Activated CD8-positive, alpha-beta memory T cell treated with anti-CD3 and anti-CD28 coated beads for 36 hours (primary cell): ENCODE data around the gene PRICKLE4. TPM values are rescaled to one million over a fixed set of nuclear protein-coding genes. Genes with fewer than 3 reads are reported as not detected.

Source experiments
- CTCF ChIA-PET: fragments of 350-600 bp; sonication (Branson Sonifier 250); formaldehyde crosslinking; loops from one replicate; lab custom pipeline; 2021; ENCODE audit warnings: antibody characterized with exemption; lab: Charles Lee
- POLR2A ChIA-PET: fragments of 350-600 bp; sonication (Branson Sonifier 250); formaldehyde crosslinking; loops from one replicate; lab custom pipeline; 2021; ENCODE audit warnings: antibody characterized with exemption; lab: Charles Lee
- total RNA-seq, 2 experiments: library from RNA; stranded (reverse); gene quantifications; one replicate each; pipeline ENCODE4 v1.2.3, GENCODE V29; 2021

Gene PRICKLE4
- total RNA-seq, 2 experiments from 2014 or later = not detected

DNA sequence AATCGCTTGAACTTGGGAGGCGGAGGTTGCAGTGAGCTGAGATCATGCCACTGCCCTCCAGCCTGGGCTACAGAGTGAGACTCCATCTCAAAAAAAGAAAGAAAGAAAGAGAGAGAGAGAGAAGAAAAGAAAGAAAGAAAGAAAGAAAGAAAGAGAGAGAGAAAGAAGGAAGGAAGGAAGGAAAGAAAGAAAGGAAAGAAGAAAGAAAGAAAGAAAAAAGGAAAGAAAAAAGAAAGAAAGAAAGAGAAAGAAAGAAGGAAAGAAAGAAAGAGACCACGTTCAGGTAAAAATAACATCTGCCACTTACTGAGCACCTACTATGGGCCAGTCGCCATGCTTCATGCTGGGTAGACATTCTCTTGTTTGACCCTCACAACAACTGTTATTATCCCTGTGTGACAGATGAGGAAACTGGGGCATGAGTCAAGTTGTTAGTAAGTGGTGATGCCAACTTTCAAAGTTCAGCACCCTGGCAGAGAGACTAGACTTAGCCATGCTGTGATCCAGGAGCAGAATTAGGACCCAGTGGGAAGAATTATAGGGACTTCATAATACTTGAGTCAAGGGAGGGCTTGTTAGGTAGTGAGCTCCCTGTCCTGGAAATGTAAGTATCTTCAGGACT is 14.4 kb upstream of the PRICKLE4 start:
- CTCF ChIA-PET = interaction anchor here (0.6 kb wide), 1 partner anchor 144 kb away, joined by 3 read pairs; no protein-coding TSS in a partner anchor
- POLR2A ChIA-PET = interaction anchor here (0.6 kb wide), 1 partner anchor 22 kb away, joined by 3 read pairs; no protein-coding TSS in a partner anchor

DNA sequence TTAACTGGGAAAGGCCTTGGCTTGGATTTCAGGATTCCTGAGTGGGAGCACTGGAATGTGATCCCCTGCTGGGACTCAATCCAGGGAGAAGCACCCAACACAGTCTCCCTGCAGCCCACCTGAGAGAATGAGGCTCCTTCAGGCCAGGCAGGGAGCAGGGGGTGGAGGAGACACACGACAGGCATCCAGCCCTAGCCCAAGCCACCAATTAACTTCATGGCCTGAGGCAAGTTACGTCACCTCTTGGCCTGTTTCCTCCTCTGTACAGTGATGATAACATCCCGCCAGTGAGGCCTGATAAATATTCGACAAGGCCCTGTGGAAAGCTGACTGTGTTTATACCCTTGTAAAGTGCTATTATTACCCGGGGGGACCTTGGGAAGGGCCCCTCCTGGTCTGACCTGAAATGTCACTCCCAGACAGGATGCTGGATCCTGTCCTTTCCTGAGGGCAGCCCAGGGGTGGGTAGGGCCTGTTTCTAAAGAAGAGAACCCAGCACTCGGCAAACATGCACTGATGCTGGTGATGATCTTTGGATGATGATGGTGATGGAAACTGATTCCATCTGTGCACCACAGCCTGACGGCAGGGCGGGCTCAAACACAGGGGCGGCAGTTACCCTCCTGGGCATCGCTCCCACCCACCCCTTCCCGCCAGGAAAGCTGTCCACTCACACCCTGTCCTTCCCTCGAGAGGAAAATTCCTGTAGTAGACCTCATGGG is 13.3 kb upstream of the PRICKLE4 start:
- CTCF ChIA-PET = interaction anchor here (0.6 kb wide), 1 partner anchor 15 kb away, joined by 4 read pairs; no protein-coding TSS in a partner anchor

DNA sequence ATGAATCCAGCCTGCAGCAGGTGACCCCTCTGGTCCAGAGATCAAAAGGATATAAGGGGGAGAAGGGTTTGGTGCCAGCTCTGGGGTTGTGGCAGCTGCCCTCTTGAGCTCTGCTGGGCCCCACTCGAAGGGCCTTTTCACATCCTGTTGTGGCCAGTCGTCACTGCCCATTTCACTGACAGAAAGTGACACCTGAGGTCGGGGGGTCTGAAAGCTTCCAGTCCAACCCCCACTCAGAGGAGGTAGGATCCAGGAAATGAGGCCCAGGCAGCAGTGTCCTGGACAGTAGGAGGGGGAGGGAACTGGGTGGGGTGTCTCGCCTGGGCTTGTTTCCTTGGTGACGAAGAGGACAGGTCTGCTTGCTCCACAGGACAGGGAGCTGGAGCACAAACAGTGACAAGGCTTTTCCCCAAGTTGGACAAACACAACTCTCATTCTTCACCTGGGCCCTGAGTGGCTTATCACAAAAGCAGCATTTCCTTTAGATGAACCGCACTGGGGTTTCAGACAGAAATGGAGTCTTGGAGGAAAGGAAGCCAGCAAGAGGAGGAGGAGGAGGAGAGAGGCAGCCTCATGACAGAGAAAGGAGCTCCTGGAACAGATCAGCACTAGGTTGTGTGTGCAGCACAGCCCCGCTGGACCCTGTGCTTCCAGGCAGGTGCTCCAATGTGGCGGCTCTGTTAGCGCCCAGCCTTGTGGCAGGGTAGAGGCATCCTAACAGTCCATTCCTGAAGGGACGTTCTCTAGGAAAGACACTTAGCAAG is 11.9 kb upstream of the PRICKLE4 start:
- POLR2A ChIA-PET = no interaction called here
- CTCF ChIA-PET = interaction anchor here (1.0 kb wide), 1 partner anchor 85 kb away, joined by 4 read pairs; no protein-coding TSS in a partner anchor

More for the DNA sequence above, 13.3 kb upstream of the PRICKLE4 start:
- POLR2A ChIA-PET = no interaction called here

DNA sequence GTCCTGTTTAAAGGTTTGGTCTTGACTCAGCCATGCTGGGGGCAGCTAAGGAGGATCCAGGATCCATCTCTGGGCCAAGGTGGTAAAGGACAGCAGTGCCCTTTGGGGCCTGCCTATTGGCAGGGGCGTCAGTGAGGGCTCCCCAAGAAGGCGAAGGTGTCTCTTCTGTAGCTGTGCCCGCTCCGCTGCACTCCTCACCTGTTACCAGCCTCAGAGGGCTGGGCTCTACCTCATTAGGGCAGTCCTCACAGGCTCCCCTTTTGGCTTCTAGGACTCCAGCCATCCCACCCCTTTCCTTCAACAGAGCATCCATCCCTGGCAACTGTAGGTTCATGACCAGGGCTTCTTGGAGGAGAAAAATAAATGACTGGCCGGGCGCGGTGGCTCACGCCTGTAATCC is 11.2 kb upstream of the PRICKLE4 start:
- CTCF ChIA-PET = interaction anchor here (1.0 kb wide), 1 partner anchor 86 kb away, joined by 4 read pairs; no protein-coding TSS in a partner anchor
- POLR2A ChIA-PET = no interaction called here

DNA sequence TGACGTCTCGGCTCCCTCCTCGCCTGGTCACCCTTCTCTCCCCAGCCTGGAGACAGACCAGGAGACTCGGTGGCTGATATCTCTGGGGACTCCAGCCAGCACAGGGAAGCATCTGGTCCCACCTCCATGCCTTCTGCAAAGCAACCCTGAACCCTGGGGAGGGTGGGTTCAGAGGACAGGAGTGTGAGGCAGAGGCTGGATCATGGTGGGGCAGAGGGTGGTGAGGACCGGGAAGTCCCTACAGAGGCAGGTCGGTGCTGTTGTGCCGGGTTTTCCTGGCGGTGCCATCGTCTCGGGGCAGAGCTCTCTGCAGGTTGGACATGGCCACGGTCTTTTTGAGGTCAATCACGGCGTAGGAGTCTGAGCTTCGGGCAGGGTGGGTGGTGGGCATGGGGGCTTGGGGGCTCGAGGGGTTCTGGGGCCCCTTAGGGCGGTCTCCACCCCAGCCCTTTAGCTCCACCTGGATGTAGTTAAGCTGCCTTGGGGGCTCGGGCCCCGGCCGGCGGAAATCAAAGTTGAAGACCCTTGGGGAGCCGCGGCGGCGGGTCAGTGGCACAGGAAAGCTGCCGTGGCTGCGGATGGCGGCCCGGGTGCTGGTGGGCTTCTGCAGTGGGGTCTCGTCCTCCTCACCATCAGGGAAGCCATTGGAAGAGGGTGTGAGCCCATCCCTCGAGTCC is 10.1 kb upstream of the PRICKLE4 start:
- POLR2A ChIA-PET = no interaction called here
- CTCF ChIA-PET = no interaction called here

DNA sequence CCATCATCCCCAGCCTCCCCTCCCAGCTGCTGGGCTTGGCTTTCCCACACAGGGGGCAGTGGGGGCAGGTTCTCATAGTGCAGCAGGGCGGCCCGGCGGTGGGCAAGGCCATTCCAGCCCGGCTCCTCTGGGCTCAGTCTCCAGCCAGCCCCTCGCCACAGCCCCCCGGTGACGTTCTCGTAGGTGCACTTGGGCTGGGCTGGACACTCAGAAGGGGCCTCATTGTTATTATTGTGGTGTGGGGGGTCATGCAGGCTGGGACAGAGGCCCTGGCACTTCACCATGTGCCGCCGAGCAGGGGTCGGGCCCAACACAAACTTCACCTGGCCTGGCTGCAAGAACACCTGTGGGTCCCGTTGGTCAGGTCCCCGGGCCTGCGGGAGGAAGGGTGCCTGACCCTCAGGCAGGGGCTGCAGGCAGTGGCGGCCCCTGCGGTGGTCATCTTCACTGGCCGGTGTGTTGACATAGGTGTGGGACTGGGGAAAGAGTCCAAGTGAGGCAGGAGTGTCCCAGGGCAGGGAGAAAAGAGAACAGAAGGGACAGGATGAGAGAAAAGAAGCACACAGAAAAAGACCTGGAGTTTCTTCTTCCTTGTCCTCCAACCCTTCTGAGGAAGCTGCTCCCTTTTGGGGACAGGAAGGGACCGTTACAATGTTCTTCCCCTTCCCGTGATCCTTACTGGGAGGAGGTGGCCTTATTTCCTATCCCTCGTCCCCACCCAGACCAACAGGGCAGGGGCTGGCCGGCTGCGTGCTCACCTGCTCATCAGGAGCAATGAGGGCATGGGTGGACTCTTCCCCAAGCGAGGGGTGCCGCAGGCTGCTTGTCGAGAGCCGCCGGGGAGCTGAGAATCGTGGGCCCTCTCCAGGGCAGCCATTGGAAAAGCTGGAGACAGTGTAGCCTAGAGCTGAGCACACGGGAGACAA is 9.3 kb upstream of the PRICKLE4 start:
- CTCF ChIA-PET = no interaction called here

DNA sequence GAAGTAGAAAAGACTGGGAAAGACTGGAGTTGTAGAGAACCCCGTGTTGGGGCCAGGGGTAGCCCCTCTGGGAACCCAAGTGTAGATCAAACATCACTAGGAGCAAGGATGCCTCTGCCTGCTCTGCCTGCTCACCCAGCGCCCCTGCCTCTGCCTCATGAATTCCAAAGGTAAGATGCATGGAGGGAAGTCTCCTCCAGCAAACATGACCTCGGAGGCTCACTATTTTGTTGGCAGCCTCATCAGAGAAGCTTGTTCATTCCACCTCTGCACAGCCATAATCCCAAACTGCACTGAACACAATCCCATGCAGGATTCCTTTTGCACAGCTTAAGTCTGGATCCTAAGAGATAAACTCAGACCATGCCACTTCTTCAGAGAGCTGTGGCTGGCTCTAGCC is 5.7 kb upstream of the PRICKLE4 start:
- CTCF ChIA-PET = interaction anchor here (0.6 to 1.3 kb wide), 3 partner anchors 19 to 41 kb away, joined by 3 to 7 read pairs (median 4); no protein-coding TSS in a partner anchor
- POLR2A ChIA-PET = no interaction called here

More for the DNA sequence above, 9.3 kb upstream of the PRICKLE4 start:
- POLR2A ChIA-PET = no interaction called here

DNA sequence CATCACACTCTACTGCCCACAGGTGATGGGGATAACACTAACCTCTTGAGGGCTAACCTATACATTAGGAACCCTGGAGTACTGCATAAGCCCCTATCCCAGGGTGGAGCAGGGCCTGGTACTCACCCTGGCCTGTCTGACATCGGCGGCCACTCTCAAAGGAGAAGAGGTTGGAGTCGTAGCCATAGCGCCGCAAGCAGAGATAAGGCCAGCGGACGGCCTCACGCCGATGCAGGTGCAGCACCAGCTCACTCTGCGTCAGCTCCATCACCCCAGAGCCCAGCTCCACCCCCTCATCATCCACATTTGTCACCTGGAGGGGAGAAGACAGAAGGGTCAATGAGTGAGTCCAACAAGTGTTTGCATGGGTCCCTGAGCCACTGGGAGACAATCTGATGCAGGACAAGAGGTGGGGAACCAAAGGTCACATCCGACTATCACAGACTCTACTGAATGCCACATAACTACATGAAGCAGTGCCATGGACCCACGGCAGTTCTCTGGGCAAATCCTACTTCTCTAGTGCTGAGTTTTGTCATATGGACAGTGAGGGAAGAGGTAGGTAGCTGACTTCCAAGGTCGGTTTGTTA is 5.2 kb upstream of the PRICKLE4 start:
- POLR2A ChIA-PET = no interaction called here
- CTCF ChIA-PET = interaction anchor here (0.8 to 2.6 kb wide), 7 partner anchors 12 to 269 kb away, joined by 3 to 8 read pairs (median 4); partner anchors contain the start of gene TOMM6

DNA sequence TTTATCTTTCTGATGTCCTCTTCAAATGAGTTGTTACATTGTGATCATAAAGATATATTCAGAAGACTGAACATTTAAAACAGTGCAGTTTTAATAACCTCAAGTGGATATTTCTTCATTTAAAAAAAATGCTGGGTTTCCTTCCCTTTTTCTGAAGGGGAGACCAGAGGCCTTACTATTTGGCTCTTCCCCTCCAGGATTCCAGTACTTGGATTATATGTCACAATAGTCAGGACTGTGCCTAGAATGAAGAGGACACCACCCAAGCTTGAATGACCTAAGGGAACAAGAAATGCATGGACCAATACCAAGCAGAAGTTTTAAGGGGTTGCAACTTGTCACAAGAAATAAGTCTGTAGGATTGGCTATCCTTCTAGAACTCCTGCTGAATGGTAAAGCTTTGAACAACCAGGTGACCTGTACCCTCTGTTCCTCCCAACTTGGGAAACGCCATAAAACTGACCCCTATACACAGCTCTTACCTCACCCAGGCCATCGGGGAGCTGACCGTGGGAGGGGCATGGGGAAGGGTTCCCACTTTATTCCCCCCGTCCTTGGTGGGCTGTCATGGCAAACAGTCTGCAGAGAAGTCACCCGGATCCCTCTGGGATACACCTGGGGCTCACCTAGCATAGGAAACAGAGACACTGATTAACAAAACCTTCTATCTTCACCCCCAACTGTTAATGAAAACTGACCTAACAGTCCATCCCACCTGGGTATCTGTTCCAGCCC is 2.9 kb upstream of the PRICKLE4 start:
- POLR2A ChIA-PET = no interaction called here
- CTCF ChIA-PET = interaction anchor here (0.5 to 2.6 kb wide), 2 partner anchors 266 to 494 kb away, joined by 3 to 8 read pairs; no protein-coding TSS in a partner anchor

DNA sequence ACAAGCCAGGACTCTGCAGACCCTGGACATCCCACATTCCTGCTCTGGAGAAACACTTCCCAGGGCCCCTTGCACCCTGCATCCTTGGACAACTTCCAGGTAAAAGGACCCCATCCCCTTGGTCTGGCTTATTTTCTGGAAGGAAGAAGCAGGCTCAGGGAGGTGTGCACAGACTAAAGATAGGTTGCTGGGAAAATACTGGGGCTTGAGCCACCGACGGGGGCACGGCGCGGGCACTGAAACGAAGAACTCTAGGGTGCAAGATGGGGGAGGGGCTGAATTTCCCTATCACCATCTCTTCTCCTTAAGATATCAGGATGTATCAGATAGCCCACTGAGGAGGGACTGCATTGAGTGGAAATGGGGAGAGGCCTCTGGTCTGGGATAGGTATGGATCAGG is 1.7 kb upstream of the PRICKLE4 start:
- POLR2A ChIA-PET = no interaction called here
- CTCF ChIA-PET = no interaction called here

DNA sequence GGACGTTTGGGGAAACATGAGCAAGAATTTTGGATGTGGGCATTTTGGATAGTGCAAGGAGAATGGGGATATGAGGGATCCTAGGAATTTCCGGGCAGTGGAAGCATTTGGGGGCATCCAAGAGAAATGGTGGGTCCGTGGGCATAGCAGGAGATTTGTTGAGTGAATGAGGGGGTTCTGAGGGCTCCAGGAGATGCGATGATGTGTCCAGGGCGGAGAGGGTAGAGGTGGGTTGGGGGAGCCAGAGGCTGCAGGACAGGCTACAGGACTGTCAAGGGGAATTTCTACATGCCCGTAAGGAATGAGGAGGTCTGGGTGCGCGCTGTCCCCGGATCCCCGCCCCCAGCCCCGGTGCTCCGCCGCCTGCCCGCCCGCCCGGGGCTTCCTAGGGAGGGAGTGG is 1.2 kb upstream of the PRICKLE4 start:
- ChIA-PET POLR2A (interaction anchor here (0.6 kb wide), 1 partner anchor 9 kb away, joined by 4 read pairs; no protein-coding TSS in a partner anchor), CTCF (interaction anchor here (1.0 kb wide), 1 partner anchor 145 kb away, joined by 3 read pairs; no protein-coding TSS in a partner anchor)

DNA sequence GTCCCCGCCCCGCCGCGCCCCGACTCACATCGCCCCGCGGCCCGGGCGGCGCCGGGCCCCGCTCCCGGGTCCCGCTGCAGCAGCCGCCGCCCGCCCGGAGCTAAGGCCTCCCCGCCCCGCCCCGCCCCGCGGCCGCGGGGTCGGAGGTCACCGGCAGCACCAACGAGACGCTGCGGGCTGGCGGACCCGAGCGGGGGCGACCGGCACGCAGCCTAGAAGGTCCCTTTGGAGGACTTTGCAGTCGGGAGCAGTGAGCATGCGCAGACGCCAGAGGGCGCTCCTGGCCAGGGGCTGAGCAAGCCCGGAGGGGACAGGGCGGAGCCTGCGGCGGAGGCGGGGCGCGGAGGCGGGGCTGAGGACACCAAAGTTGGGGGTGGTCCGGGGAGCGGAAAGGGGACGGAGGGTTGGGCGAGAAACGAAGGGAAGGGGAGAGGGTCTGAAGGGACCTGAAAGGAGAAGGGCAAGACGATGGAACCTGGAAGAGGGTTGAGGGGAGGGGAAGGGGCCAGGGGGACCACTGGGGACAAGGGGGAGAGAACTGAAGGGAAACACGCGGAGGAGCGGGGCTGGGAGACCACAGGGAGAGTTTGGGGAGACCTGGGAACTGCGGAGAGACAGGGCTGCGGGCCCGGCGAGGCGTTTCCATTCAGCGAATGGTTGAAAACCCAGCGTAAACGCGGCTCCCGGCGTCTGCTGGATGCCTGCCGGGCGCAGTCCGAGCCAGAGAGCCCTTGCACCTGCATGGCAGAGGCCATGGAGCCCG is 613 bp upstream of the PRICKLE4 start, which contains the start of gene FRS3:
TSS of gene FRS3 (minus strand) at position 113 of the 763 bp plus-strand sequence. CDS start 2,913 bp downstream, outside the sequence.
- ChIA-PET POLR2A (interaction anchor here (0.6 kb wide), 1 partner anchor 8 kb away, joined by 4 read pairs; no protein-coding TSS in a partner anchor), CTCF (interaction anchor here (1.0 kb wide), 2 partner anchors 145 to 389 kb away, joined by 3 read pairs; no protein-coding TSS in a partner anchor)

DNA sequence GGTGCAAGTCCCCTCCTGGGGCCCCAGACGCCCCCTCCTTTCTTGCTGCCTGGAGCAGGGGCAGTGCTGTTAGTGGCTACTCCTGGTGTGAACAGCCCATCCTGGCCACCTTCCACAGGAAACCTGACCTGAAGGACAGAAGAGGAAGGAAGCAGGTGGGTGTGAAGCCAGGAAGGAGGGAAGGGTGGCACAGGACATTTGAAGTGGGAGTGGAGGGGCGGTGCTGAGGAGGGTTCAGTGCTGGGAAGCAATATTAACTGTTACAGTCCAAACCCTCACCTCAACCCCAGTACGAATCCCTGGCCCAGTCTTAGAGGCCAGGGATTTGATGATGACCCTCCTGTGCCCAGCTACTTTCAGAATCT is 766 bp downstream of the PRICKLE4 start:
- POLR2A ChIA-PET = no interaction called here
- CTCF ChIA-PET = interaction anchor here (0.6 to 2.3 kb wide), 5 partner anchors 48 to 783 kb away, joined by 3 to 10 read pairs (median 3); partner anchors contain the start of gene UBR2

DNA sequence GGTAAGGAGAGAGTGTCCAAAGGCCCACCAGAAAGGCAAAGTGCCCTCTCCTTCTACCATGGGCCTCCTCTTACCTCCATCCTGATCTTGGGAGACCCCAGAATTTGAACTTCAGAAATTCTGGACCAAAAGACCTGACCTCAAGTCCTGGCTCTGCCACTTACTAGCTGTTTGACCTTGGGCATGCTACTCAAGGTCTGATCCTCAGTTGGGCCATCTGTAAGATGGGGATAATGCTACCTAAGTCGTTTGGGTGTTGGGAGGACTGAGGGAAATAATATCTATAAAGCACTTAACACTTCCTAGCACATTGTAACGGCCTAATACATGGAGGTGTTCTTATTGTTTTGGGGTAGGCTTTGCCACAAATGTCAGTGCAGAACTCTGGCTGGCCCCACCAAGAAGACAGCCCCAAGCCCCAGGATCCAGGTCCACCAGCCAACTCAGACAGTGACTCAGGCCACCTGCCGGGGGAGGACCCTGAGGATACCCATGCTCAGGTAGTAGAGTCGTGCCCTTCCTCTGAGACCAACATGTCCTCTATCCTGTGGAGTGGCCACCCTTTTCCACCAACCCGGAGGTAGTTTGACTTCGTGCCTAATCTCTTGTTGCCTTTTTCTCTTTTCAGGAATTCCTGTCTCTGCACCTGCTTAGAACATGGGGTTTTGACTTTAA is 2.7 kb downstream of the PRICKLE4 start:
- POLR2A ChIA-PET = no interaction called here
- CTCF ChIA-PET = interaction anchor here (2.3 kb wide), 1 partner anchor 261 kb away, joined by 10 read pairs; no protein-coding TSS in a partner anchor

DNA sequence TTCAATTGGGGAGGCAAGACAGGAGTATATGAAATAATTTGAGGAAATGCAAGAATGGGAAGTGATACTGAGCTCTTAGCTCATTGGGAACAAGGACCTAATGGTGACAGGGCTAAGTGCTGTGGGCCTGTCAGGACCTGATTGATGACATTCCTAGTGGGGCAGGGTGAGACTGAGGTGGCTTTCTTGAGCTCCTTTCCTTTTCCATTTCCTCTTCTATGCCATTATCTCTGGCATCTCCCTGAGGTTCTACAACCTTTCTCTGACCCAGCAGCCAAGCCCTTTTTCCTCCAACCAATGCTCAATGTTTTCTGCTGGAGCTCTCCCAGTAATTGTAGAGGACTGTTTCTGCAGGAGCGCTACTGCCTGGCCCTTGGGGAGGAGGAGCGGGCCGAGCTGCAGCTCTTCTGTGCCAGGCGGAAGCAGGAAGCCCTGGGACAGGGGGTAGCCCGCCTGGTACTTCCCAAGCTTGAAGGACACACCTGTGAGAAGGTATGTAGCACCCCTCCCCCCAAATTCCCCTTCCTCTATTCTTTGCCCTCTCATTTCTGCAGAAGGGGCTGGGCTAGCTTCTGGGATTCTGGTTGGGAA is 4.1 kb downstream of the PRICKLE4 start:
- POLR2A ChIA-PET = no interaction called here
- CTCF ChIA-PET = interaction anchor here (1.1 to 4.3 kb wide), 2 partner anchors 156 to 259 kb away, joined by 3 to 46 read pairs; no protein-coding TSS in a partner anchor
